Stimulated activated CD8-positive, alpha-beta memory T cell treated with anti-CD3 and anti-CD28 coated beads, Interleukin-2, amount 100 ng/mL, for 48 hours (primary cell): ENCODE data around the gene OSBPL5.
"Not testable (repeated sequence)": the region's sequence is repeated elsewhere in the genome, so short reads cannot be mapped to it uniquely, and the experiment has no call there.

Experiments
- DNase-seq, 2 donors: peaks; one replicate each; pipeline ENCODE4 v3.0.0-alpha.2; 2020; ENCODE audit warnings: low read depth in 2 of 2

Gene OSBPL5

DNA sequence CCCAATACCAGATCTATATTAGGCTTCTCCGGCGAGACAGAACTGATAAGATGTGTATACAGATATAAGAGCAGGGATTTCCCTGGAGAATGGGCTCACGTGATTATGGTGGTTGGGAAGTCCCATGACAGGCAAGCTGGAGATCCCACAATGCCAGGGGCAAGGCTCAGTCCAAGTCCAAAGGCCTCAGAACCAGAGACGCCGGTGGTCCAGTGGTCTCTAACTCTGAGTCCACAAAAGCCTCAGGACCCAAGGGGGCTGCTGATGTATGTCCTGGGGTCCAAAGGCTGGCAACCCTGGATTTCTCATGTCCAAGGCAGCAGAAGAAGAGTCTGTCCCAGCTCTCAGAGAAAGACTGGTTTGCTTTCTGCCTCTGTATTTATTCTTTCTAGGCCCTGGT is 15.8 kb upstream of the OSBPL5 start:
- no peak for DNase-seq

DNA sequence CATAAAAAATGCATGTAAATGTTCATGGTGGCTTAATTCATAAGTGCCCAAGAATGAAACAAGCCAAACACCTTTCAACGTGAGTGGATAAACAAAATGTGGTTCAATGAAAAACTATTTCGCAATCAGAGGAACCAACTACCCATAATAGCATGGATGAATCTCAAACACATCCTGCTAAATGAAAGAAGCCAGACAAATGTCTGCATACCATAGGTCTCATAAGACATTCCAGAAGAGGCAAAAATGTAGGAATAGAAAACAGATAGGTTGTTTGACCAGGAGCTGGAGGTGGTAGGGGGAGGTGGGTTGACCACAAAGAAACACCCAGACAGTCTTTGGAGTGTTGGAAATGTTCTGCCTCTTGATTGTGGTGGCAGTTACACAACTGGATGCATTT is 13.2 kb upstream of the OSBPL5 start:
- DNase-seq, result no peak

DNA sequence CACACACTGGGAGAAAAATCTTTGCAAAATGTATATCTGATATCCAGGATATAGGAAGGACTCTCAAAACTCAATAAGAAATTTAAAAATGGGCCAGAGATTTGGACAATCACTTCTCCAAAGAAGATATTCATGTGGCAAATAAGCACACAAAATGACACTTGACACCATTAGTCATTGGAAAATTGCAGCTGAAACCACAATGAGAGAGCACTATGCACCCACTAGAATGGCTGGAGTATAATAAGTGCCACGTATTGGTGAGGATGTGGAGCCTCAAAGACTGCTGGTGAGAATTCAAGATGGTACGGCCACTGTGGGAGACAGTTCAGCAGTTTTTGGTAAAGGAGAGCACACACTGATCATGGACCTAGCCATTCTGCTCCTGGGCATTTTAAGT is 12.8 kb upstream of the OSBPL5 start:
- no peak for DNase-seq

DNA sequence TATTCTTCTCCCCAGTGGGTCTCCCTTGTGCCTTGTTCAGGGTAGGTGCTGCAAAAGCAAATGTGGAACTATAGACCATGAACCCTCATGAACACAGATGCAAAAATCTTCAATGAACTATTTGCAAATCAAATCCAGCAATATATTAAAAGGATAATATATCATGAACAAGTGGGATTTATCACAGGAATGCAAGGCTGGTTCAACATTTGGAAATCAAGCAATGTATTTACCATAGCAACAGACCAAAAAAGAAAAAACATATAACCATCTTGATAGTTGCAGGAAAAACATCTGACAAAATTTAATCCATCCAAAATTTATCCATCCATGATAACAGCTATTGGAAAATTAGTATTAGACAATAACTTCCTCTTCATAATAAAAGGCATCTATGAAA is 11.4 kb upstream of the OSBPL5 start:
- DNase-seq, result no peak

DNA sequence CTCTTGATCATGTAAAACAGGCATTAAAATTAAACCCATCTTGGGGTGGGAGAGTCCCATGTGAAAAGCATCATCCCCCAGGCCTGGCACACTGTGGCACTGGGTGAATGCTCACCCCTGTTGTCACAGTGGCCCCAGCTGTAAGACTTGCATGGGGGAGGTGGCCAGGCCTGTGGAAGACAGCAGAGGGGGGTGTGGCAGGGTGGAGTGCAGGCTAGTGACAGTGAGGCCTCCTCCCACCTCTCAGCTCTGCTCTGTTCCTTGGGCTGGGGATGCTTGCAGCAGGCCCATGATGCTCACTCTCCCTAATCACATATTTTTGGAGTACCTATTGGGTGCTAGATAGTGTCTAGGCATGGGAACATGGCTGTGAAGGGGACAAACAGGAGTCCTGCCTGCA is 10.1 kb upstream of the OSBPL5 start:
- no peak for DNase-seq

DNA sequence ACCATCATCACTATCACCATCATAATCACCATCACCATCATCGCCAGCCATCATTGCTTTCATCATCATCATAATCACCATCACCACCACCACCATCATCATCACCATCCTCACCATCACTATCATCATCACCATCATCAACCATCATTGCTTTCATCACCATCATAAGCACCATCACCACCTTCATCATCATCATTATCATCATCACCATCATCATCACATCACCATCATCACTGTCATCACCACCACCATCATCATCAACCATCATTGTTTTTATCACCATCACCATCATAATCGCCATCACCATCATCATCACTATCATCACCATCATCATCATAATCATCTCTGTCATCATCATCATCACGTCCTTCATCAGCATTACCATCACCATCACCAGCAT is 9.3 kb upstream of the OSBPL5 start:
- DNase-seq, result no peak

DNA sequence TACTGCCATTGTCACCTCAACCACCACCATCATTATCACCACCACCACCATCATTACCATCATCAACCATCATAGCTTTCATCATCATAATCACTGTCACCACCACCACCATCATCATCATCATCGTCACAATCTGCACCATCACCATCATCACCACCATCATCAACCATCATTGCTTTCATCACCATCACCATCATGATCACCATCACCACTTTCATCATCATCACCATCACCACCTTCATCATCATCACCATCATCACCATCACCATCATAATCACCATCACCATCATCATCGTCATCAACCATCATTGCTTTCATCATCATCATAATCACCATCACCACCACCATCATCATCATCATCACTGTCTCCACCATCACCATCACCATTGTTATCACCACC is 8.7 kb upstream of the OSBPL5 start:
- no peak for DNase-seq

DNA sequence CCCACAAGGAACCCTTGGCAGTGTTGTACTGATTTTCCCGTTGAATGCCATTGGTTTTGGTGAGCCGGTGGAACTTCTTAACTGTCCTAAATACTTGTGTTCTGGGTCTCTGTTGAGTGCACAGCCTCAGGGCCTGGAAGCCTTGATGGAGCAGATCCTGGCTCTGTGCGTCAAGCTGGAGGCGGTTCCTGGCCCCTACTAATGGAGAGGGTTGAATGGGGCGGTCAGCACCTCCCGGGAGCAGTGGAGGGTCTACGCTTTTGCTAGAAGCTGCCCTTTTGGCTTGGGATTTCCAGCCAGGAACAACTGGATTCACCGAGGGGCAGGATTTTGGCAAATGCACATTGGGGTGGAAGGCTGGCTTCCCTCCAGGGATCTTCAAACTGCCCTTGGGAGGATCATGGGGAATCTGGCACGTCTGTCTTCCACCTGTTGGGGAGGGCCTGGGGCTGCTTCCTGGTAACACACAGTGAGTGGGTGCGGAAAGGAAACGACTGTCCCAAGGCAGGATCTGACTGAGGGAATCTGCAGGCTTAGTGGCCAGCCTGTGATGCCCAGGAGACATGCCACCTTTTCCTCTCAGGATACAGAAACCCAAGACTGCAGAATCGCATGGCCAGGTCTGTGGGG is 6.9 kb upstream of the OSBPL5 start:
- no peak for DNase-seq

DNA sequence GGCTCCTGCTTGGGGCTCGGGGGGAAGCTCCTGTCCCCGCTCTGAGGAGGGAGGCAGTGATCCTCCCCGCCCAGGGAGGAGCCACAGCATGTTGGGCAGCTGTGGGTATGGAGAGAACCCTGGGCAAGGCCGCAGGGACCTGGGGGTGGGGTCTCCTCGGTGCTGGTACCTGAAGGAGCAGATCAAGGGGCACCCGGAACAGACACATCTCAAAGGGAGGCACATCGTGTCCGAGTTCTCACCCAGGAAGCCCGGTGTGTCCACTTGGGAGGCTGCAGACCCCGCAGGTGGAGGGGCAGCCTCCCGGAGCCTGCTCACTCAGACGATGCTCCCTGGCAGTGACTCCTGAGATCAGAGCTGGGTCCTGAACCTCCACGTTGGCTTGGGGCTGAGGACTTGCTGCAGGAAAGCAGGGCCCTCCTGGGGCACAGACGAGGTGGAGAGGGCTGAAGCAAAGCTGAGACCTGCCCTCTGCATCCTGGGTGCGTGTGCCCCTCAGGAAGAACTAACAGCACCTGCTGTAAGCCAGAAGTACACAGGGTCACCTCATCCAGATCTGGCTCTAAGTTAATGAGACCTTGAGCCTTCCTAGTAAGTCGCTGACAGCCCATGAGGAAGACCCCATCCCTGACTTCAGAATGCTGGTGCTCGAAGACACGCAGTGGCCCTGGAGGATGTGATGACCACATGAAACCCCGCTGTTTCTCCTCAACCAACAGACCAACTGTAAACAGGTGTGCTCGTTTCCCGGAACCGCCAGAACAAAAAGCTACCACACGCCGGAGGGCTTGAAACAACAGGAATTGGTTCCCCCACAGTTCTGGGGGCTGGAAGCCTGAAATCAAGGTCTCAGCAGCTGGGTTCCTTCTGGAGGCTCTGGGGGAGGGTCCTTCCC is 5.9 kb upstream of the OSBPL5 start:
- DNase-seq, result no peak

DNA sequence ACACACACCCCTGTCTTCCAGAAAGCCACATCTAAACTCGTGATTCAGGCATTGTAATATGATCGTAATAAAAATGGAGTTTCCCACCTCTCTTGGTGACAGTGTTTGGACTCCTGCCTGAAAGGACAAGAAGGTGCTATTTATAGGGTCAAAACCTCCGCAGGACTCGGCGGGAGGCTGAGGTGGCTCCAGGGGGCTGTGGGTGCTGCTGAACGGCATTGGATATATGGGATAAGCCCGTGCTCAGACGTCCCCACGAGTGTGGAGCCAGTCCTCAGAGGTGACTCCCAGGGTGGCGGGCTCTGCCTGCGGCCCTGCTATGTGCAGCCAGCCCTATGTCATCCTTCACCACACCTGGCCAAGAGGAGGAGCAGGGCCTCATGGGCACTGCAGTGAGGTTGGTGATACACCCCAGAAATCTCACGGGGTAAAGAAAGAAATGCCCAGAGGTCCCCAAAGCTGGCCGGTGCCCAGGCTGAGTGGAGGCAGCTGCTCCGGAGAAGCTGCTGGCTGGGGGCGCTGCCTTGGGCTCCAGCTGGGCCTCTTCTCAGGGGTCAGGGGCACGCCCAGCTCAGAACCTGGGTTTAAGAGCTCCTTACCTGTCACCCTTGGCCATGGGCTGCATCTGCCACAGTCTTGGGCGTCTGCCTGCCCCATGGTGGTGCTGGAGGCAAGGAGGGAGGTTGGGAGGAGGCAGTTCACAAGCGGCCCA is 5.1 kb upstream of the OSBPL5 start:
- DNase-seq, result no peak

DNA sequence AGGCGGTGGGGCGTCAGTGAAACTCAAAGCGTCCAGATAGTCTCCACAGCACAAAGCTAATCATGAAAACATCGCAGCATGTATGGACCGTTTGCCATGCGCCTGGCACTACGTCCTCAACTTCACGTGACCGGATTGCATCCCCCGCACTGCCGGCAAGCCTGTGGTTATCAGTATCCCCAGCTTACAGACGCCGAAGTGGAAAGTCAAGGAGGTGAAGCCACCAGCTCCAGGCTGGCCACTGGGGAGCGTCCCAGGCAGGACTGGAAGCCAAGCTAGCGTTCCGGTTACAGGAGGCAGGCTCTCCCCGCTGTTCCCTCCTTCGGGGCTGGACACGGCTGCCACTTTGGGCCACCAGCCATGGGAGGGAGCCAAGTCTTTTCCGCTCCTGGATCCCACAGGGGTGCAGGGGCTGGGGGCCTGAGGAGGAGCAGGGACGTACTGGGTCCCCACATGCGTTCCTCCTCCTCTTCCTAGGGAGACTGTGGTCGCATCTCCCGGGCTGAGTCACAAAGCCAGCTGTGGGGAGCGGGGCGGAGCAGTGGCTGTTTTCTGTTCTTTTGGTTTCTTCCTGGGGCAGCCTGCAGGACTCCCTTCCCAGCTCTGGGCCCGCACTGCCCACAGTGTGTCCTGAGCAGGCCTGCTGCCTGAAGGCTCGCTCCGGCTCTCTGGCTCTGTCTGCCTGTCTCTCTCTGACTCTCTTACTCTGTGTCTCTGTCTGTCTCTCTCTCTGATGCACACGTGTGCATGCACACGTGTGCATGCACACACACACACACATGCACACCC is 4.3 kb upstream of the OSBPL5 start:
- DNase-seq, result peak in 1 of 2 donors; percentile 13

DNA sequence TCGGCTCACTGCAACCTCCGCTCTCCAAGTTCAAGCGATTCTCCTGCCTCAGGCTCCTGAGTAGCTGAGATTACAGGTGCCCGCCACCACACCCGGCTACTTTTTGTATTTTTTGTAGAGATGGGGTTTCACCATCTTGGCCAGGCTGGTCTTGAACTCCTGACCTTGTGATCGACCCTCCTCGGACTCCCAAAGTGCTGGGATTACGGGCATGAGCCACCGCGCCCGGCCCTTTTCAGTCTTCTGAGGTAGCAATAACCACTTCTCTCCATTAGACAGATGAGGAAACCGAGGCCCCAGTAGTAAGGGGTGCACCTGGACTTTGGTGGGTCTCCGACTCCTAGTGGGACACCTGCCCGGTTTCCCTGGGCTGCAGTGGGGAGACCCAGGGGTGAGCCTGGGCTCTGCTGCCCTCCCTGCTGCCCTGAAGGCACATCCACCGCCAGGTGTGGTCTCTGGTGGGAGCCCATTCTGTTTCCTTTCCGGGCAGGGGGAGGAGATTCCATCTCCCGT is 3.7 kb upstream of the OSBPL5 start:
- not testable (repeated sequence) for DNase-seq

DNA sequence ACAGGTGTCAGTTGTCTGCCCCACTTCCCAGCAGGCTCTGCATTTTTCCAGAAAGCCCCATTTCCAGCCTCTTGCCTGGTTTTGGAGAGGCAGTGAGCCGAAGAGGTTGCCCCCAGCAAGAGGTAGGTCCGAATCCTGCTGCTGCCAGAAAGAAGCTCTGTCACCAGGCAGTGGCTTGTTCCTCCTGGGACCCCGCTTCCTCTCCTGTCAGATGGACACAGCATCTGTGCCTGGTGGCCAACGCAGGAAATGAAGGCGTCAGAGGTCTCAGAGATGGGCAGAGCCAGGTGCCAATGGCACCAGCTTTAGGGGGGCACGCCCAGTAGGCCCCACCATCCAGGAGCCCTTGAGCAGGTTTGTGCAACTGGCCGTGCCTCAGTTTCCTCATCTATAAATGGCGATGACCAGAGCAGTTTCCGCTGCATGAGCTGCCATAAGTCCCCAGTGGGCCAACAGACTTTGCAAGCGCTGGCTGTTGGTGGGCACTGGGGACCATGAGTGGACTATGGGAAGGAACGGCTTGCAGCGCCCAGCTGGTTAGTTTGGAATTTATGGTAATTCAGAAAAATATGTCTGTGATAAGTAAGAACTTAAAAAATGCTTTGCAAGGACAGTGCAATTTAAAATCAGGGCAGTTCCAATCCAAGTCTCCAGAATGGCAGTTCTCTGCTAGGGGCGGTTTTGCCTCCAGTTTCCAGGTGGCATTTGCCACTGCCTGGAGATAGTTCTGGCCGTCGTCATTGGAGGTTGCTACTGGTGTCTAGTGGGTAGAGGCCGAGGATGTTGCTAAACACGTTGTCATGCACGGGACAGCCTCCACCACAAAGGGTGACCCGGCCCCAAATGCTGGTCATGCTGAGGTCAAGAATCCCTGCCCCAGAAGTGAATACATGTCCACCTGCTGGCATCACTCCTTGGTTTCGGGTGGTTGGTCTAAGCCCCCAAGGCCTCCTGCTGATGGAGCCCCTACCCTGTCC is 2.3 kb upstream of the OSBPL5 start:
- no peak for DNase-seq

DNA sequence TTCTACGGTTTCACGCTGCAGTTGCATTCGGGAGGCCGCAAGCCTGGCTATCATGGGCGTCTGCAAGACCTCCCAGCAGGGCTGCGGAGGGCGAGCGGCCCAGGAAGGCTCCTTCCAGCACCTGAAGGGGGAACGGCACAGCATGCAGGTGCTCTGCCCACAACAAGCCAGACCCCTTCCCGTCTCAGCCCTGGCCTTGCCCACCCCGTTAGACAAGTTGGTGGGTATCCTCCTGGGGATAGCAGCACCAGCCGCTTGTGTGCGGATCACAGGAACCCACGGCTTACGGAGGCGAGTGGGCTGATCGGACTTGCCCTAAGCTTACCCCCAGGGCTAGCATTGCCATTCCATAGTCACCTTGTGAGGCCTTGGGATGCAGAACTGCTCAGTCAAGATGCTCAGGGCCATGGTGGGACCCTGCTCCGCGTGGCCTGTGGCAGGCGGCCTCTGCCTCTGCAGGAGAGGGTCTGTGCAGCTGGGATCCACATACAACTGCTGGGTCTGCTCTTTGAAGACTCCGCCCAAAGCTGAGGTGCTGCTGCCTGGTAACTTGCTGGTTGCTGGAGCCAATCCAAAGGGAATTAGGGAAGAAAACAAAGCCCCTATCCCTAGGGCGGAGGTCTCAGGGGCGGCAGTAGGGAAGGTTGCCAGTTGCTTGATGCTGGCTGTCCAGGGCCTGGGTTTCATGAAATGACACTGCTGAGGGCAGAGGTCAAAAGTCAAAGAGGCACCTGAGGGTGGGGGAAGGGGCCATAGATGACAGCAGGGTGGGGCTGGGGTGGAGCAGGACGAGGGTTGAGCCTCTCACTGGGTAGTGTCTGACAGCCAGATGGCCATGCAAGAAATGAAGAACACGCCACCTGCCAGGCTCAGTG is 1.4 kb upstream of the OSBPL5 start:
- DNase-seq, result no peak

DNA sequence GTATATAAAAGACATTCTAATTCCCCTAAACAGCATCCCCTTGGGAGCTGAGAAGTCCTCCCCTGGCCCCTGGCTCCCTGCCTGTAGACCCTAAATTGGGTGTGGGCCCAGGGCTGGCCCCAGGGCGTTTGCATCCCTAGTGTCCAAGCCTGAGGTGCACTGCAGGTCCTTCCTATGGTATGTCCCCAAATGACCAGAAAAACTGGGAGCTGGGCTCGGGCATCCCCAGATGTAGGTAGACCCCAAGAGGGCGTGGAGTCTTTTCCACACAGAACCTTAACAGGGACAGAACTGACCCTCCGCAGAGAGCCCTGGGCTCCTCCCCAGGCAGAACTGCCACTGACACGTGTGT is 782 bp upstream of the OSBPL5 start:
- no peak for DNase-seq

DNA sequence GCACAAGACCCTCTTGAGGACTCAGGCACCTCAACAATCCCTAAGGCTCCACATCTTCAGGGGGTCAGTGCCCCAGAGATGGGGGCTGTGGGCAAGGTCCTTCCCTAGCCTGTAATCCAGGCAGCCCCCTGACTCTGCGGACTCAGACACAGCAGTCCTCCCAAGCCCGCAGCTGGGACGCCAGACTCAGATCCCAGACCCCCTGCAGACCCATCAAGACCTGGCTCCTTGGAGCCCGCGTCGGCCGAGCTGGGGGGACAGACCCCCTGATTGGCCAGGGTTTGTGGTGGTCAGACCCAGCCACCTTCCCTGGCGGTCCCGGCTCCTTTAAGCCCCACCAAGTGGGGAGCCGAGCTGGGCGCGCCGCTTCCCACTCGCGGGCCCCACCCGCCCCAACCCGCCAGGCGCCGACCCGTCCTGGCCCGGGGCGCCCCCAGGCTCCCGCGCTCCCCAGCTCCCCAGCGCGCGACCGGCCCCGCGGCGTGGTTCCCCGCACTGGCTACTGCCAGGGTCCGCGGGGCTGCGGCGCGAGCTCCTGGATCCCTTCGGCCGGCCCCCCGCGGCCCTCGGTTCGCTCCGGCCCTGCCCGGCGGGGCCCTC is 458 bp downstream of the OSBPL5 start:
- DNase-seq, result no peak

DNA sequence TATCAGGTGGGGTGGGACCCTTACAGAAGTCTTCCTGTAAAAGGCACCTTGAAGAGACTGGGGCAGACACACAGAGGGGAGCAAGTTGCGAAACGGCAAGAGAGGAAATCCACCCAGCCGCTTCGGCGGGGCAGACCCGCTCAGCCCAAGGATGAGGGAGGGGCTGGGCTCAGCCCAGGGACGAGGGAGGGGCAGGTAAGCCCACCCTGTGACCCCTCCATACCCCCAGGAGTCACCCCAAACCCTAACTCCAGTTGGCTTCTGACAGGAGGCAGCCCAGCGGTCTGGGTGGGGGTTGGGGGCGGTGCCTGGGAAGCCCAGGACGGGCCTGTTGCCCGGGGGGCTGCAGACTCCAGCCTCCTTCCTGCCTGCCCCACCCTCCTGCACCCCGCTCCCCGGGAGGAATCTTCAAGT is 965 bp downstream of the OSBPL5 start:
- DNase-seq, result no peak

DNA sequence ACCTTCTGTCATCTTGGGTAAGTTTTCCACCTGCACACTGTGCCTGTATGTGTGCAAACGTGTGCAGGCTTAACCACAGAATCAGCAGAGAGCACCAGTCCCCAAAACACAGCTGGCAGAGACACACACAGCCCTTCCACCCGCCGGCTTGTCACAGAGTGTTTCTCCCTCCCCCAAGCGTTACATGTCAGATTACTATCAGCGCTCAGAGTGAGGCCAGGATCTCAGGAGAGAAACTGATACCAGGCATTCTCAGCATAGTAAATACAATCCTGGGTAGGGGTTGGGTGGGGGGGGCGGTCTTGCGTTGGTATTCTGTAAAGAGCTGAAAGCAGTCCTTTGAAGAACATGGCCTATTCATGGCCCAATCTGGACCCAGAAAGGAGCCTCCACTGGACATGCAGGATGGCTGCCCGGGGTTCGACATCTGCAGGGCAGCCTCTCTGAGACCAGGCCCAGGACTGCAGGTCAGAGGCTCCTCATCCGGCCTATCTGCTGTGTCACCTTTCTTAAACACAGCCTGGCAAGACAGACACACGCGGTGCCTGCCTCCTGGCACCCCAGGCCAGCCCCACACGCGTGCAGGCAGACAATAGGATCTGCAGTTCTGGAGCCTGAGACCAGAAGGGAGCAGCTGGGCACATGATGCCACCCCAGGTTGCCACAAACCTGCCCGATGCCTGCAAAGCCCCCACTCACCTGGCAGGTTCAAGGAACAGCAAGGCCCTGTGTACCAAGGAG is 1.7 kb downstream of the OSBPL5 start:
- DNase-seq, result no peak
